GM12878 (cell line): ENCODE data around the gene IFI30. TPM values are rescaled to one million over a fixed set of nuclear protein-coding genes. Genes with fewer than 3 reads are reported as not detected.

ENCODE experiments used
- ASH2L ChIP-seq: fragments of 300-600, 200-600 bp; sonication (generic); IDR thresholded peaks from 2 replicates; pipeline ENCODE4 v1.6.1; 2017; ENCODE audit warnings: low read depth, mild to moderate bottlenecking, borderline replicate concordance
- CREM ChIP-seq: IDR thresholded peaks from 2 replicates; pipeline ENCODE4 v1.6.1; 2014; ENCODE audit warnings: antibody characterized with exemption, low read depth
- MTA3 ChIP-seq: IDR thresholded peaks from 2 replicates; pipeline ENCODE4 v1.6.1; 2012; ENCODE audit warnings: low read length, inconsistent platforms, borderline replicate concordance
- RB1 ChIP-seq: fragments of 450-650 bp; formaldehyde crosslinking; IDR thresholded peaks from 2 replicates; pipeline ENCODE4 v1.6.1; 2017; ENCODE audit warnings: mild to moderate bottlenecking, borderline replicate concordance
- RFX5 ChIP-seq: IDR thresholded peaks from 2 replicates; pipeline ENCODE4 v1.6.1; 2011; ENCODE audit warnings: low read depth, low read length, improper control_type of control experiment
- SMARCA5 ChIP-seq: fragments of 450-650 bp; IDR thresholded peaks from 2 replicates; pipeline ENCODE4 v1.6.1; 2017; ENCODE audit warnings: mild to moderate bottlenecking
- SUZ12 ChIP-seq: fragments of 200-600 bp; sonication (generic); IDR thresholded peaks from one replicate; pipeline ENCODE4 v1.6.1; 2018; ENCODE audit warnings: antibody characterized with exemption, mild to moderate bottlenecking; ENCODE audit not compliant: unreplicated experiment
- TCF3 ChIP-seq: IDR thresholded peaks from 2 replicates; pipeline ENCODE4 v1.6.1; 2012; ENCODE audit warnings: low read depth, mild to moderate bottlenecking, low read length, borderline replicate concordance; ENCODE audit not compliant: insufficient read depth
- polyA plus RNA-seq, 11 experiments: library from polyadenylated mRNA; depleted of rRNA in 4 of 11; unstranded in 6 of 11; stranded (reverse) in 5 of 11; fragments of >200 nt; fragmentation: Nextera tagmentation in 4 of 11; fragmentation: Illumina TruSeq in 1 of 11; extraction: Ambion mirVana in 4 of 11; extraction: Trizol in 1 of 11; gene quantifications; 1 replicate in 1 of 11; 2 replicates in 10 of 11; pipeline versions ENCODE4 v1.2.1 to v1.2.3, GENCODE V29; 2011 to 2016; ENCODE audit warnings: inconsistent platforms in 2 of 11, missing spikeins in 2 of 11, low read depth in 1 of 11
- total RNA-seq, 4 experiments: library from RNA; depleted of rRNA in 3 of 4; stranded (reverse); fragments of >200 nt in 3 of 4; fragmentation: Illumina TruSeq in 1 of 4; extraction: Trizol in 1 of 4; gene quantifications; 2 replicates each; pipeline versions ENCODE4 v1.2.1 to v1.2.3, GENCODE V29; 2013 to 2021
- TF ChIP-seq, protein P1 (sequence below): IDR thresholded peaks from 2 replicates; pipeline ENCODE4 v1.6.1; 2011; ENCODE audit warnings: low read depth, low read length, improper control_type of control experiment, borderline replicate concordance
- TF ChIP-seq, protein P2 (sequence below): fragments of 150-350 bp; IDR thresholded peaks from 2 replicates; pipeline ENCODE4 v1.6.1; 2016; ENCODE audit warnings: low read depth, low read length

IFI30 gene
- total and polyA plus RNA-seq, 10 of the 15 experiments (the other 5 are each of a cell fraction or from before 2014, with no cell fraction given) = 221 to 1,112 (median 451) TPM

DNA sequence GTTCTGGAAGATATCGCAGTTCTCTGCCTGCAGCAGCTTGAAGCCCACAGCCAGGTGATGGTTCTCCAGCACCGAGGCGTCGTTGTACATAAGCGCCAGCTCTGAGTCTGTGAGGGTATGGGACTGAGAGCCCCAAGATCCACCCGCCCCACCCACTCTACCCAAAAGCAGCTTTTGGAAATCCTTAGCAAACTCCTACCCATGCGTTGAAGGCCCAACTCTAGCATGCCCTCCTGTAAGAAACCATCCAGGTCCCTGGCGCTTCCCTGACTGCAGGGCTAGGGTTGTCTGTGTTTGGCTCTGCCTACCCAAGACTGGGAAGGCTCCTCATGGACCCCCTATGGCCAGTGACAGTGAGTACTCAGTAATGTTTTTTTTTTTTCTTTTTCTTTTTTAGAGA is 43.2 kb downstream of the IFI30 start (continued):
- no peak for TF ChIP-seq SMARCA5
- TF ChIP-seq, protein P1, sequence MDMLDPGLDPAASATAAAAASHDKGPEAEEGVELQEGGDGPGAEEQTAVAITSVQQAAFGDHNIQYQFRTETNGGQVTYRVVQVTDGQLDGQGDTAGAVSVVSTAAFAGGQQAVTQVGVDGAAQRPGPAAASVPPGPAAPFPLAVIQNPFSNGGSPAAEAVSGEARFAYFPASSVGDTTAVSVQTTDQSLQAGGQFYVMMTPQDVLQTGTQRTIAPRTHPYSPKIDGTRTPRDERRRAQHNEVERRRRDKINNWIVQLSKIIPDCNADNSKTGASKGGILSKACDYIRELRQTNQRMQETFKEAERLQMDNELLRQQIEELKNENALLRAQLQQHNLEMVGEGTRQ = no peak
- no peak for TF ChIP-seq MTA3
- TF ChIP-seq RB1 = no peak
- no peak for TF ChIP-seq RFX5
- no peak for TF ChIP-seq SUZ12
- TF ChIP-seq TCF3 = no peak
- no peak for TF ChIP-seq ASH2L
- TF ChIP-seq, protein P2, sequence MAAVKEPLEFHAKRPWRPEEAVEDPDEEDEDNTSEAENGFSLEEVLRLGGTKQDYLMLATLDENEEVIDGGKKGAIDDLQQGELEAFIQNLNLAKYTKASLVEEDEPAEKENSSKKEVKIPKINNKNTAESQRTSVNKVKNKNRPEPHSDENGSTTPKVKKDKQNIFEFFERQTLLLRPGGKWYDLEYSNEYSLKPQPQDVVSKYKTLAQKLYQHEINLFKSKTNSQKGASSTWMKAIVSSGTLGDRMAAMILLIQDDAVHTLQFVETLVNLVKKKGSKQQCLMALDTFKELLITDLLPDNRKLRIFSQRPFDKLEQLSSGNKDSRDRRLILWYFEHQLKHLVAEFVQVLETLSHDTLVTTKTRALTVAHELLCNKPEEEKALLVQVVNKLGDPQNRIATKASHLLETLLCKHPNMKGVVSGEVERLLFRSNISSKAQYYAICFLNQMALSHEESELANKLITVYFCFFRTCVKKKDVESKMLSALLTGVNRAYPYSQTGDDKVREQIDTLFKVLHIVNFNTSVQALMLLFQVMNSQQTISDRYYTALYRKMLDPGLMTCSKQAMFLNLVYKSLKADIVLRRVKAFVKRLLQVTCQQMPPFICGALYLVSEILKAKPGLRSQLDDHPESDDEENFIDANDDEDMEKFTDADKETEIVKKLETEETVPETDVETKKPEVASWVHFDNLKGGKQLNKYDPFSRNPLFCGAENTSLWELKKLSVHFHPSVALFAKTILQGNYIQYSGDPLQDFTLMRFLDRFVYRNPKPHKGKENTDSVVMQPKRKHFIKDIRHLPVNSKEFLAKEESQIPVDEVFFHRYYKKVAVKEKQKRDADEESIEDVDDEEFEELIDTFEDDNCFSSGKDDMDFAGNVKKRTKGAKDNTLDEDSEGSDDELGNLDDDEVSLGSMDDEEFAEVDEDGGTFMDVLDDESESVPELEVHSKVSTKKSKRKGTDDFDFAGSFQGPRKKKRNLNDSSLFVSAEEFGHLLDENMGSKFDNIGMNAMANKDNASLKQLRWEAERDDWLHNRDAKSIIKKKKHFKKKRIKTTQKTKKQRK = no peak
- TF ChIP-seq CREM = no peak
